Endothelial cell of umbilical vein (primary cell): ENCODE data around the gene SH3BP4.

Experiments used
- EZH2 ChIP-seq: IDR thresholded peaks from 2 replicates; pipeline ENCODE4 v1.6.1; 2012; ENCODE audit warnings: borderline replicate concordance, low read depth, mild to moderate bottlenecking, moderate library complexity, low read length, inconsistent platforms; ENCODE audit not compliant: severe bottlenecking
- FOS ChIP-seq: IDR thresholded peaks from 2 replicates; pipeline ENCODE4 v1.6.1; 2011; ENCODE audit warnings: mild to moderate bottlenecking, low read length, moderate library complexity, borderline replicate concordance; ENCODE audit not compliant: insufficient read depth
- MAX ChIP-seq: IDR thresholded peaks from 2 replicates; pipeline ENCODE4 v1.6.1; 2011; ENCODE audit not compliant: insufficient read depth, insufficient read length
- POLR2A ChIP-seq: IDR thresholded peaks from 2 replicates; pipeline ENCODE4 v1.6.1; 2012; ENCODE audit warnings: low read depth, mild to moderate bottlenecking, control low read depth, low read length
- POLR2AphosphoS5 ChIP-seq: IDR thresholded peaks from 2 replicates; pipeline ENCODE4 v1.6.1; 2012; ENCODE audit warnings: low read depth, mild to moderate bottlenecking, control low read depth, low read length, moderate library complexity; ENCODE audit not compliant: insufficient read depth
- TF ChIP-seq, protein P1 (sequence below), 2 donors: IDR thresholded peaks; 1 replicate in 1 of 2; 2 replicates in 1 of 2; pipeline ENCODE4 v1.5.1; 2011; ENCODE audit warnings: low read length in 2 of 2, mild to moderate bottlenecking in 2 of 2, moderate library complexity in 2 of 2, control low read depth in 1 of 2, inconsistent platforms in 1 of 2, low read depth in 1 of 2; ENCODE audit not compliant: insufficient read depth in 1 of 2; ENCODE audit errors: extremely low read depth in 1 of 2

GRCh38 chr2:234966340-234966739, 14.5 kb downstream of the SH3BP4 start:
- TF ChIP-seq, protein P1, sequence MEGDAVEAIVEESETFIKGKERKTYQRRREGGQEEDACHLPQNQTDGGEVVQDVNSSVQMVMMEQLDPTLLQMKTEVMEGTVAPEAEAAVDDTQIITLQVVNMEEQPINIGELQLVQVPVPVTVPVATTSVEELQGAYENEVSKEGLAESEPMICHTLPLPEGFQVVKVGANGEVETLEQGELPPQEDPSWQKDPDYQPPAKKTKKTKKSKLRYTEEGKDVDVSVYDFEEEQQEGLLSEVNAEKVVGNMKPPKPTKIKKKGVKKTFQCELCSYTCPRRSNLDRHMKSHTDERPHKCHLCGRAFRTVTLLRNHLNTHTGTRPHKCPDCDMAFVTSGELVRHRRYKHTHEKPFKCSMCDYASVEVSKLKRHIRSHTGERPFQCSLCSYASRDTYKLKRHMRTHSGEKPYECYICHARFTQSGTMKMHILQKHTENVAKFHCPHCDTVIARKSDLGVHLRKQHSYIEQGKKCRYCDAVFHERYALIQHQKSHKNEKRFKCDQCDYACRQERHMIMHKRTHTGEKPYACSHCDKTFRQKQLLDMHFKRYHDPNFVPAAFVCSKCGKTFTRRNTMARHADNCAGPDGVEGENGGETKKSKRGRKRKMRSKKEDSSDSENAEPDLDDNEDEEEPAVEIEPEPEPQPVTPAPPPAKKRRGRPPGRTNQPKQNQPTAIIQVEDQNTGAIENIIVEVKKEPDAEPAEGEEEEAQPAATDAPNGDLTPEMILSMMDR (IDR thresholded peaks at IDR 0.05; ENCODE audit: extremely low read depth in 1 of 2, insufficient read depth in 1 of 2, low read depth in 1 of 2, low read length in 2 of 2) = no peak
- TF ChIP-seq POLR2A = no peak
- TF ChIP-seq POLR2AphosphoS5 = no peak
- no peak for TF ChIP-seq FOS
- TF ChIP-seq EZH2 = no peak
- TF ChIP-seq MAX = no peak
